Measurements from ENCODE around the gene RASGRP2. TPM values are rescaled to one million over a fixed set of nuclear protein-coding genes. Genes with fewer than 3 reads are reported as not detected.
A peak's percentile ranks its signal among the peaks of the same experiment; 100 is the strongest.

RASGRP2 gene
- total RNA-seq = 0.26 and 1.2 TPM in 2 replicates
- polyA plus RNA-seq = 0.71 and 5.2 TPM in 2 replicates
- 1.8 and 9.9 TPM in 2 replicates for polyA plus RNA-seq (2012)
- polyA minus RNA-seq (ENCODE audit: low replicate concordance) = 0.22 and 8.6 TPM in 2 replicates

GRCh38 chr11:64743591-64744543, at the start of gene RASGRP2:
Gene RASGRP2 (minus strand): TSS chr11:64744142. CDS start chr11:64742866, 1,276 bp downstream.
- Histone ChIP-seq H3K9ac (ENCODE audit: insufficient read depth, low read length) (peak within 1 kb of the TSS; percentile 63), H3K4me1 (ENCODE audit: control insufficient read depth, extremely low read depth, insufficient read depth, low read length) (peaks cover 22% of the 10 kb centered on the region), H3K27ac (ENCODE audit: insufficient read depth, low read length) (no peak within 1 kb of the TSS), H3K27me3 (ENCODE audit: control insufficient read depth, insufficient read depth, low read length) (peaks cover 18% of the 10 kb centered on the region), H3K4me3 (replicated peaks in 1 of 4; ENCODE audit: control extremely low read depth in 1 of 4, insufficient read depth in 1 of 4, low read depth in 3 of 4, low read length in 4 of 4) (peak within 1 kb of the TSS in 3 of 4 experiments; percentile 21 to 56 (median 46)), H3K36me3 (ENCODE audit: control insufficient read depth, insufficient read depth, low read length) (no peaks in the 10 kb centered on the region), H3K9me3 (ENCODE audit: control insufficient read depth, insufficient read depth, low read depth, low read length) (no peaks in the 10 kb centered on the region), H4K20me1 (ENCODE audit: control insufficient read depth, extremely low read depth, insufficient read depth, low read length) (no peaks in the 10 kb centered on the region), H3K4me2 (ENCODE audit: extremely low read depth, insufficient read depth, low read length) (peak within 1 kb of the TSS; percentile 78), H2AFZ (ENCODE audit: low read length) (no peak within 1 kb of the TSS), H3K79me2 (ENCODE audit: control insufficient read depth, insufficient read depth, low read length) (no peaks in the 10 kb centered on the region)
- peak; percentile 45 for TF ChIP-seq CTCF (conservative IDR thresholded peaks at IDR 0.05 in 1 of 2, IDR thresholded peaks at IDR 0.05 in 1 of 2; ENCODE audit: low read depth in 1 of 2, low read length in 2 of 2)
- TF ChIP-seq EZH2 (IDR thresholded peaks at IDR 0.05; ENCODE audit: low read length, missing control alignments) = peak; percentile 98
- no peak for DNase-seq (ENCODE audit: low read depth in 2 of 2)

GRCh38 chr11:64792482-64792881, 48.5 kb upstream of the RASGRP2 start:
- H3K27ac ChIP-seq (ENCODE audit: insufficient read depth, low read length) = no peak overlapping the region
- DNase-seq (ENCODE audit: low read depth in 2 of 2) = no peak
- no peaks in the 10 kb centered on the region for H3K79me2 ChIP-seq (ENCODE audit: control insufficient read depth, insufficient read depth, low read length)
- no peak overlapping the region for H2AFZ ChIP-seq (ENCODE audit: low read length)
- no peaks in the 10 kb centered on the region for H4K20me1 ChIP-seq (ENCODE audit: control insufficient read depth, extremely low read depth, insufficient read depth, low read length)
- H3K27me3 ChIP-seq (ENCODE audit: control insufficient read depth, insufficient read depth, low read length) = no peaks in the 10 kb centered on the region
- no peak overlapping the region for H3K9ac ChIP-seq (ENCODE audit: insufficient read depth, low read length)
- TF ChIP-seq EZH2 (IDR thresholded peaks at IDR 0.05; ENCODE audit: low read length, missing control alignments) (no peak), CTCF (conservative IDR thresholded peaks at IDR 0.05 in 1 of 2, IDR thresholded peaks at IDR 0.05 in 1 of 2; ENCODE audit: low read depth in 1 of 2, low read length in 2 of 2) (no peak)
- peaks cover 4% of the 10 kb centered on the region for H3K36me3 ChIP-seq (ENCODE audit: control insufficient read depth, insufficient read depth, low read length)
- H3K9me3 ChIP-seq (ENCODE audit: control insufficient read depth, insufficient read depth, low read depth, low read length) = no peaks in the 10 kb centered on the region
- H3K4me1 ChIP-seq (ENCODE audit: control insufficient read depth, extremely low read depth, insufficient read depth, low read length) = no peaks in the 10 kb centered on the region
- H3K4me2 ChIP-seq (ENCODE audit: extremely low read depth, insufficient read depth, low read length) = no peak overlapping the region
- no peak overlapping the region for H3K4me3 ChIP-seq (replicated peaks in 1 of 4; ENCODE audit: control extremely low read depth in 1 of 4, insufficient read depth in 1 of 4, low read depth in 3 of 4, low read length in 4 of 4)

GRCh38 chr11:64791781-64792291, 47.9 kb upstream of the RASGRP2 start:
- no peaks in the 10 kb centered on the region for H3K79me2 ChIP-seq (ENCODE audit: control insufficient read depth, insufficient read depth, low read length)
- no peak for DNase-seq (ENCODE audit: low read depth in 2 of 2)
- H3K4me2 ChIP-seq (ENCODE audit: extremely low read depth, insufficient read depth, low read length) = no peak overlapping the region
- H3K4me1 ChIP-seq (ENCODE audit: control insufficient read depth, extremely low read depth, insufficient read depth, low read length) = no peaks in the 10 kb centered on the region
- no peak overlapping the region for H3K4me3 ChIP-seq (replicated peaks in 1 of 4; ENCODE audit: control extremely low read depth in 1 of 4, insufficient read depth in 1 of 4, low read depth in 3 of 4, low read length in 4 of 4)
- no peaks in the 10 kb centered on the region for H3K9me3 ChIP-seq (ENCODE audit: control insufficient read depth, insufficient read depth, low read depth, low read length)
- no peak overlapping the region for H2AFZ ChIP-seq (ENCODE audit: low read length)
- H3K27ac ChIP-seq (ENCODE audit: insufficient read depth, low read length) = no peak overlapping the region
- H3K36me3 ChIP-seq (ENCODE audit: control insufficient read depth, insufficient read depth, low read length) = peaks cover 2% of the 10 kb centered on the region
- no peaks in the 10 kb centered on the region for H3K27me3 ChIP-seq (ENCODE audit: control insufficient read depth, insufficient read depth, low read length)
- H4K20me1 ChIP-seq (ENCODE audit: control insufficient read depth, extremely low read depth, insufficient read depth, low read length) = no peaks in the 10 kb centered on the region
- H3K9ac ChIP-seq (ENCODE audit: insufficient read depth, low read length) = no peak overlapping the region
- no peak for TF ChIP-seq CTCF (conservative IDR thresholded peaks at IDR 0.05 in 1 of 2, IDR thresholded peaks at IDR 0.05 in 1 of 2; ENCODE audit: low read depth in 1 of 2, low read length in 2 of 2)
- TF ChIP-seq EZH2 (IDR thresholded peaks at IDR 0.05; ENCODE audit: low read length, missing control alignments) = no peak
